Muscle of leg (tissue), 11 donors: ENCODE results near the gene DICER1. TPM values are rescaled to one million over a fixed set of nuclear protein-coding genes. Genes with fewer than 3 reads are reported as not detected.
A peak's percentile ranks its signal among the peaks of the same experiment; 100 is the strongest.
"Not testable (repeated sequence)": the region's sequence is repeated elsewhere in the genome, so short reads cannot be mapped to it uniquely, and the experiment has no call there.

Experiments used
- DNase-seq: peaks from one replicate; pipeline ENCODE4 v3.0.0; 2013
- H3K27ac ChIP-seq: one replicate; pipeline ENCODE4 v1.5.1; 2013; ENCODE audit warnings: mild to moderate bottlenecking, low read length, control low read depth
- H3K27me3 ChIP-seq: one replicate; pipeline ENCODE4 v1.6.1; 2013; ENCODE audit warnings: low read length; ENCODE audit not compliant: control insufficient read depth, insufficient read depth
- H3K36me3 ChIP-seq: one replicate; pipeline ENCODE4 v1.6.1; 2013; ENCODE audit warnings: low read length; ENCODE audit not compliant: control insufficient read depth, insufficient read depth
- H3K4me1 ChIP-seq: one replicate; pipeline ENCODE4 v1.6.1; 2013; ENCODE audit warnings: low read length; ENCODE audit not compliant: control insufficient read depth, insufficient read depth
- H3K4me3 ChIP-seq: one replicate; pipeline ENCODE4 v1.5.1; 2013; ENCODE audit warnings: low read length, control low read depth
- H3K9me3 ChIP-seq: replicated peaks from 2 replicates; pipeline ENCODE4 v1.6.1; 2013; ENCODE audit warnings: low read depth, low read length; ENCODE audit not compliant: control insufficient read depth
- WGBS: methylation state at CpG from one replicate; pipeline ENCODE4 v1.1.5; 2013; ENCODE audit warnings: missing lambda C conversion rate; ENCODE audit not compliant: insufficient coverage; 5-methylcytosine and 5-hydroxymethylcytosine counted together
- polyA plus RNA-seq, 8 donors: library from polyadenylated mRNA; unstranded; fragments of 120-200 nt; gene quantifications; one replicate each; pipeline versions ENCODE4 v1.2.1 to v1.2.3, GENCODE V29; 2013; ENCODE audit warnings: inconsistent platforms in 1 of 8, low replicate concordance in 1 of 8; ENCODE audit not compliant: insufficient read length in 8 of 8, insufficient read depth in 1 of 8
- total RNA-seq: library from RNA; stranded (reverse); fragments of 120-200 nt; gene quantifications from one replicate; pipeline ENCODE4 v1.2.4, GENCODE V29; 2013

The DICER1 gene
- total and polyA plus RNA-seq, 9 donors: 24.6 to 48.9 (median 40.8) TPM

DNA sequence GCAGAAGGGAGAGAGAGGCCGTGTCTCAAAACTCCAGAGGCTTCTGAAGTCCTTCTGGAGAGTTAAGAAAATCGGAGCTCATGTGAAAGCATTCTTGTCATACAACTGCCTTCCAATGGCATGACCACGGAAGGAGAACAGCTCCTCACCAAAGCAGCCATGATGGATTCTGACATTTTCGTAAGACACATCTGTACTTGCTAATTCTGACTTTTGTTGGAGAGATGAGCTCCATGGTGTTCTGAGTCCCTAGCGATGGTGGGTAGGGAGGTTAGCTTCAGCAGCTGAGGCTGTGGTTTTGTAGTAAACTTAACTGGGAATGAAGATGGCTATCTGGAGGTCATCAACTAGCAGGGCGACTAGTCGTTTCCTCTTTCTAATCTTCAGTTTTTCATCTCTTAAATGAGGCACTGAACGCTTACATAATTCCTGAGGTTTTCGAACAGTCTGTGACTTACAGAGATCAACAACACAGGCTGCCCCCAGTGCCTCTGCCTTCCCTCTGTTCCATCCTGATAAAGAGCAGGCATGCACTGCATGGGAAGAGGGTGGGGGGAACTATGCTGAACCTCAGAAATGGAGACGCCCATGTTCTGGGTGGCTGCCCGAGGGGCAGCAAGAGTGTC lies 28.6 kb upstream of the DICER1 start:
- peak overlapping the region; percentile 20 for H3K27ac ChIP-seq
- peaks cover 37% of the 10 kb centered on the region for H3K4me1 ChIP-seq
- peak; percentile 9 for DNase-seq
- WGBS: 80% methylated on average over 5 of the region's 11 CpGs
- H3K9me3 ChIP-seq: peaks cover 7% of the 10 kb centered on the region
- no peaks in the 10 kb centered on the region for H3K36me3 ChIP-seq
- H3K27me3 ChIP-seq: no peaks in the 10 kb centered on the region
- no peak overlapping the region for H3K4me3 ChIP-seq

DNA sequence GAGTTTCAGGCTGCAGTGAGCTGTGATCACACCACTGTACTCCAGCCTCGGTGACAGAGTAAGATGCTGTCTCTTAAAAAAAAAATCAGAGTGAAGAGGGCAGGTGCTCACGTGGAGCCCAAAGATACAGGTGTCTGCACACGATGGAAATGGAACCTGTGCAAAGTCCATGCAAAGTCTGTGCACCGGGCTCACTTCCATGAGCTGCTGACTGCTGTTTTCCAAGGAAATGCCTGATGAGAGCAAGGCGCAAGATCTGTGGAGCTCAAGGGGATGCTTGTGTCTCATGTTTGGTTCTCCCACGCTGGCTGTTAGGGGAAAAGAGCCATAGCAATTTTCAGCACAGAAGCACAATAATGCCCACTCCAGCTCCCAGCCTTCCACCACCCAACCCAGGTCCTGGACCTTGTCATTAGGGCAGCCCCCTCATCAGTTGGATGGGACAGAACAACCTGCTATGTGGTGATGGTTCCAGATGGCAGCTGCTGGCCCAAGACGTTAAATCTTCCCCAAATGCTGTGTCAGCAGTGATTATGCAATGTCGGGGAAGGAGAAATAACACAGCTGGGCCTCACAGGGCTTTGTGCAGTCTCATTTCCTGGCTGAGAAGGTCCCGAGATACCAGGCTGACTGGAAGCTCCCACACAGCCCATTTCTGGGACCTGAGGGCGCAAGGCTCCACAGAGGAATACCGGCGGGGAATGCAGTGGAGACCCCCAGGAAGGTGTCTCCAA lies 27.9 kb upstream of the DICER1 start:
- H3K4me1 ChIP-seq: peaks cover 31% of the 10 kb centered on the region
- H3K4me3 ChIP-seq: no peak overlapping the region
- H3K27me3 ChIP-seq: no peaks in the 10 kb centered on the region
- WGBS: 51% methylated on average over 9 of the region's 12 CpGs
- peaks cover 7% of the 10 kb centered on the region for H3K9me3 ChIP-seq
- DNase-seq: peak; percentile 77
- no peaks in the 10 kb centered on the region for H3K36me3 ChIP-seq
- no peak overlapping the region for H3K27ac ChIP-seq

DNA sequence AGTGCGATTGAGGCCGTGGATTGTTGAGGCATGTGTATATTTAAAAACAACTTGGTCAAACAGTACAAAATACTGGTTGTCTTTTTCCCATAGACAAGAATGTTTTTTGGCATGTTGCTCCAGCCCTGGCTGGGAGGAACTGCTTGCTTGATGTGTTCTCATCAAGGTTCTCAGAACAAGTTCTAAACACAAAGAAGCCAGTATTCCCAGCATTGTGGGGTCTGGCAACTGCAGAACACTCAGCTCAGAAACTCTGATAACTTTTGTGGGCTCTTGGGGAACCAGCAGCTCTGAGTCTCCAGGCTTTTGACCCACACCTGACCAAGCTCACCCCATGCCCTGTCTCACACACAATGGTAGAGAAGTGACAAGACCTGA lies 27.1 kb upstream of the DICER1 start:
- no peak overlapping the region for H3K4me3 ChIP-seq
- H3K4me1 ChIP-seq: peaks cover 26% of the 10 kb centered on the region
- no peaks in the 10 kb centered on the region for H3K36me3 ChIP-seq
- no peaks in the 10 kb centered on the region for H3K27me3 ChIP-seq
- no CpG with 5 or more reads among the region's 2 CpGs for WGBS
- H3K9me3 ChIP-seq: peaks cover 7% of the 10 kb centered on the region
- DNase-seq: peak; percentile 66
- peak overlapping the region; percentile 42 for H3K27ac ChIP-seq

DNA sequence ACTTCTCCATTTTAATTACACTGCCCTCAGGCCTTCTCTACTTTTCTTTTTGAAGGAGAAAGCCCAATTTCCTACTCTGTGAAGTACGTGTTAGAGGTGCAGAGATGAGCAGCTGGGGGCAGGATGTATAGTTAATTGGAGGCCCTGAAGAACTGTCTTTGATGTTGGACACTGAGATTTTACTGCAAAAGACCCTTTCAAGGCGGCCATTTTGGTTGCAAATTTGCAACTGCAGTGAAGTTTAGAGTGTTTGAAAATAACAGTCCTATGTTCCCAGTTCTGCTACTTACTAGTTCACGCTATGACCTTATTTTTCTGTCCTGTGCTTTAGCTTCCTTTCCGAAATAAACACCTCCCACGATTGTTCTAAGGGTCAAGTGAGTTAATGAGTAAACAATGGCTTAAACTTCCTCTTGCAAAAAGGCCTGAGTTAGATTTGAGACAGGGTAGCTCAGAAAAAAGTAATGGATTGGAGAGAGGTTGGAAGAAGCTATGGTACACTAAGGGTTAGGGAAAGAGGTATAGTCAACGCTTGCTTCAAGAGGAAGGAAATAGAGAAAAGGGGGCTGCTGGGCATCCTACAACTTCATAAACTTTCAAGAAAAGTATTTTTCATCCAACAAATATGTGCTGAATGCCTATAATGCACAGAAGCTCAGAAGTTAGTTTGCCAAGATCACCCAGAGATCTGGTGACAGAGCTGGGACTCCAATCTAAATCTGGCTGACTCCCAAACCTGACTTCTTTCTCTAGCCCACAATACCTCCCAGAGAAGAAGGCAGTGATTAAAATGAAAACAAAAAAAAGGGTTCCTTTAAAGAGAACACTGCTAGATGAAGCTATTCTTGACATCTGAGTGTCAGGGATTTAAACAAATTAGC lies 26.4 kb upstream of the DICER1 start:
- Histone ChIP-seq H3K36me3 (no peaks in the 10 kb centered on the region), H3K4me3 (no peak overlapping the region), H3K9me3 (peaks cover 7% of the 10 kb centered on the region), H3K27ac (peak overlapping the region; percentile 58), H3K27me3 (no peaks in the 10 kb centered on the region), H3K4me1 (peaks cover 26% of the 10 kb centered on the region)
- 100% methylated on average over 1 of the region's 6 CpGs for WGBS
- peak; percentile 27 for DNase-seq

DNA sequence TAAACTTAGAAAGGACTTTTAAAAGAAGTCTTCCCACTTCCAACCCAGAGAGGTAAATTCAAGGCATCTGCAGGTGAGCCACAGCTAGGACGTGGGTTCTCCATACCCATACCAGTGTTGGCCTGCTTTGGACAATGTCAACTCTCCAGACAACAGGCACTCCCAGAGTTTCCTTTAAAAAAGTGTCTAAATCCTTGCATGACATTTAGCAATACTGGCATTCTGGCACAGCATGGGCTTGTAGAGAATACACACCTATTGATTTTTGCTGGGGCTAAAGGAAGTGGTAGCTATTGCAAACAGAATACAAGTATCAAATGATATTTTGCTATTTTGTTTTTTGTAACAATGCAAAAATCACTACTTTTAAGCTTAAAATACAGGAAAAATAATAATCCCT lies 25.8 kb upstream of the DICER1 start:
- WGBS: 75% methylated on average over 1 of the region's 1 CpG
- H3K27ac ChIP-seq: peak overlapping the region; percentile 64

DNA sequence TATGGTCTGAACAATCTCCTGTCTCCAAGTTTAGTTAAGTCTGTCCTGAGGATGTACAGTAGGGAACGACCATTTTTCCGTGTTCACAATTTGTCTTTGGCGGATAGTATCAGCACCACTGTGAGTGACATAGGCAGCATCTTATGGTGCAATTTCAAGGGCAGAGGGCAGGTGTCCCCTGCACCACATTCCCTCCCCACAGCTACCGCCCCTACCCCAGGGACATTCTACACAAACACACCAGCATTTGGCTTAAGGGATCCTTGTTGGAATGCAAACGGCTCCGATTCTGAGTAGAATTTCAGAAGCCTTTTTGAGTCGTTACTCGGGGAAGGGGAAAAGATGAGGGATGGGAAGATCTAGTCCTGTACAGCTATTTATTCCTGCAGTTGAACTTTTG lies 25.1 kb upstream of the DICER1 start:
- no peak for DNase-seq
- no peaks in the 10 kb centered on the region for H3K36me3 ChIP-seq
- 60% methylated on average over 1 of the region's 8 CpGs for WGBS
- H3K27ac ChIP-seq: peak overlapping the region; percentile 29
- H3K27me3 ChIP-seq: no peaks in the 10 kb centered on the region
- H3K4me1 ChIP-seq: peaks cover 26% of the 10 kb centered on the region
- H3K9me3 ChIP-seq: no peaks in the 10 kb centered on the region
- no peak overlapping the region for H3K4me3 ChIP-seq

More for the DNA sequence above, 25.8 kb upstream of the DICER1 start:
- peaks cover 6% of the 10 kb centered on the region for H3K9me3 ChIP-seq
- no peak for DNase-seq
- H3K27me3 ChIP-seq: no peaks in the 10 kb centered on the region
- no peak overlapping the region for H3K4me3 ChIP-seq
- peaks cover 26% of the 10 kb centered on the region for H3K4me1 ChIP-seq
- H3K36me3 ChIP-seq: no peaks in the 10 kb centered on the region

DNA sequence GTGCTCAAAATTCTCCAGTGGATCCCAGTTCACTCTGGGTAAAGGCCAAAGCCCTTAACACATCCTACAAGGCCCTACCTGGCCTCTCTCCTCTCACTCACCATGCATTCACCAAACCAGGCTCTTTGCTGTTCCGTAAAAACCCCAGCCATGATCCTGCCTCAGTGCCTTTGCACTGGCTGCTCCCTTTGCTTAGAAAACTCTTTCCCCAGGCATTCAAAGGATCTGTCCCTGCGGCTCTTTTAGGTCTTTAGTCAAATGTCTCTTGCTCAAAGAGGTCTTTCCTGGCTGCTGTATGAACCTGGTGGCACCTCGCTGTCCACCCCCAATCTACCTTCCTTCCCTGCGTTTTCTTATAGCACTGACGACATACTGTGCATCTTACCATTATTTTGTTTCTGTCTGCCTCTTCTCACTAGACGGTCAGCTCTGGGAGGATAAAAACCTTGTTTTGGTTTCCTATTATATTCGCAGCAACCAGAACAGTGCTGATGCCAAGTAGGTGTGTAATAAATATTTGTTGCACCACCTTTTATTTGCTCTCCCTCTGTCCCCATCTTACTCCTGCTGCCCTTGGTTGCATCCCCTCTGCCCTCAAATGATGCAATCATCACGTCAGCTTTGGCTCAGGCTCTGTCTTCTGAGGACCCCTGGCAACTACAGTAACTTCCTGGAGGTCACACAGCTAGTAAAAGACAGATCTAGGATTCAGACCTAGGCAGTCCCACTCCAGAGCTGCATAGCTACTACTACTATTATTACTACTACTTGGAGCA lies 23.8 kb upstream of the DICER1 start:
- Histone ChIP-seq H3K9me3 (no peaks in the 10 kb centered on the region), H3K4me3 (no peak overlapping the region), H3K27me3 (no peaks in the 10 kb centered on the region), H3K4me1 (peaks cover 26% of the 10 kb centered on the region), H3K36me3 (no peaks in the 10 kb centered on the region), H3K27ac (no peak overlapping the region)
- WGBS: 87% methylated on average over 4 of the region's 8 CpGs
- DNase-seq: no peak

DNA sequence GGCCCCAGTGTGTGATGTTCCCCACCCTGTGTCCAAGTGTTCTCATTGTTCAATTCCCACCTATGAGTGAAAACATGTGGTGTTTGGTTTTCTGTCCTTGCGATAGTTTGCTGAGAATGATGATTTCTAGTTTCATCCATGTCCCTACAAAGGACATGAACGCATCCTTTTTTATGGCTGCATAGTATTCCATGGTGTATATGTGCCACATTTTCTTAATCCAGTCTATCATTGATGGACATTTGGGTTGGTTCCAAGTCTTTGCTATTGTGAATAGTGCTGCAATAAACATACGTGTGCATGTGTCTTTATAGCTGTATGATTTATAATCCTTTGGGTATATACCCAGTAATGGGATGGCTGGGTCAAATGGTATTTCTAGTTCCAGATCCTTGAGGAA lies 18.3 kb upstream of the DICER1 start:
- no CpG with 5 or more reads among the region's 3 CpGs for WGBS
- H3K27me3 ChIP-seq, H3K4me3 ChIP-seq, H3K9me3 ChIP-seq, H3K4me1 ChIP-seq, H3K36me3 ChIP-seq, H3K27ac ChIP-seq, DNase-seq: not testable (repeated sequence)

DNA sequence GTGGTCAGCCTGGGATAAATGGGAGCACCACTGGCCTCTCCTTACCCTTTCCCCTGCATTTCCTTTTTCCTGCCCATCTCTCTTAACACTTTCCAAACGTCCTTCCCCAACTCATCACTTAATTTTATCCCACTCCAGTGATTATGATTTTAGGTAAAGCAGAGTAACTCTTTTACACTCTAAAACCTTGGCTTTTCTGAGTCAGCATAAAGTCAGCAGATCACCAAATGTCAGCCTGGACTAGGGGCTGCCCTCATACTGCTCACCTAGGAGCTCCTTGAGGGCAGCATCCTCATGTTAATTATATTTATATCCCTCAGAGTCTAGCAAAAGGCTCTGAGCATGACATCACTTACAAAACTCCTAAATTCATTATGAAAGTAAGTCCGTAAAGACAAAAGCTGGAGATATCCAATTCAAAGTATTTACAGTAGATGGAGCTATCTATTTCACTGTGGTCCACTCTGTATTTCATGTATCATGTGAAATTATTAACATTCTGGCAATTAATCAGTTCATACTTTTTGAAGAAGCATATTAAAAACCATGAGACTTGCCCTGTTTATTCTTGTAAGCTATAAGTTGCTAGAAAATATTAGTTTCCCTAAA lies 17.0 kb upstream of the DICER1 start:
- H3K9me3 ChIP-seq: no peaks in the 10 kb centered on the region
- H3K27ac ChIP-seq: no peak overlapping the region
- no CpG with 5 or more reads among the region's 2 CpGs for WGBS
- H3K36me3 ChIP-seq: no peaks in the 10 kb centered on the region
- no peak overlapping the region for H3K4me3 ChIP-seq
- no peaks in the 10 kb centered on the region for H3K27me3 ChIP-seq
- no peaks in the 10 kb centered on the region for H3K4me1 ChIP-seq
- peak; percentile 35 for DNase-seq
